HUES6 (cell line): ENCODE data around the gene AP3S2.
"Not testable (repeated sequence)": the region's sequence is repeated elsewhere in the genome, so short reads cannot be mapped to it uniquely, and the experiment has no call there.

ENCODE experiments used
- H3K27ac ChIP-seq: 2 replicates; pipeline ENCODE4 v1.7.0; 2013; ENCODE audit warnings: low read depth, mild to moderate bottlenecking, low read length, inconsistent platforms
- H3K27me3 ChIP-seq: 2 replicates; pipeline ENCODE4 v1.6.1; 2013; ENCODE audit warnings: low read length; ENCODE audit not compliant: control insufficient read depth, insufficient read depth
- H3K36me3 ChIP-seq: 2 replicates; pipeline ENCODE4 v1.6.1; 2013; ENCODE audit warnings: low read length; ENCODE audit not compliant: control insufficient read depth, insufficient read depth
- H3K4me1 ChIP-seq: 2 replicates; pipeline ENCODE4 v1.6.1; 2013; ENCODE audit warnings: low read length; ENCODE audit not compliant: control insufficient read depth, insufficient read depth
- H3K4me3 ChIP-seq: 2 replicates; pipeline ENCODE4 v1.5.1; 2013; ENCODE audit warnings: low read depth, low read length
- H3K9ac ChIP-seq: one replicate; pipeline ENCODE4 v1.6.1; 2013; ENCODE audit warnings: mild to moderate bottlenecking, low read length
- H3K9me3 ChIP-seq: 2 replicates; pipeline ENCODE4 v1.6.1; 2013; ENCODE audit warnings: low read depth, low read length; ENCODE audit not compliant: control insufficient read depth, insufficient read depth

Gene AP3S2

GRCh38 chr15:89903015-89903857 lies 9.4 kb upstream of the AP3S2 start:
- Histone ChIP-seq H3K9ac (no peak overlapping the region), H3K27me3 (no peaks in the 10 kb centered on the region), H3K4me3 (no peak overlapping the region), H3K4me1 (no peaks in the 10 kb centered on the region), H3K36me3 (no peaks in the 10 kb centered on the region), H3K9me3 (no peaks in the 10 kb centered on the region), H3K27ac (no peak overlapping the region)

- Histone ChIP-seq H3K36me3 (no peaks in the 10 kb centered on the region), H3K27me3 (no peaks in the 10 kb centered on the region), H3K9ac (no peak overlapping the region), H3K4me1 (no peaks in the 10 kb centered on the region), H3K27ac (no peak overlapping the region), H3K4me3 (no peak overlapping the region), H3K9me3 (no peaks in the 10 kb centered on the region)
Measured at GRCh38 chr15:89900849-89901248, 7.1 kb upstream of the AP3S2 start.

DNA sequence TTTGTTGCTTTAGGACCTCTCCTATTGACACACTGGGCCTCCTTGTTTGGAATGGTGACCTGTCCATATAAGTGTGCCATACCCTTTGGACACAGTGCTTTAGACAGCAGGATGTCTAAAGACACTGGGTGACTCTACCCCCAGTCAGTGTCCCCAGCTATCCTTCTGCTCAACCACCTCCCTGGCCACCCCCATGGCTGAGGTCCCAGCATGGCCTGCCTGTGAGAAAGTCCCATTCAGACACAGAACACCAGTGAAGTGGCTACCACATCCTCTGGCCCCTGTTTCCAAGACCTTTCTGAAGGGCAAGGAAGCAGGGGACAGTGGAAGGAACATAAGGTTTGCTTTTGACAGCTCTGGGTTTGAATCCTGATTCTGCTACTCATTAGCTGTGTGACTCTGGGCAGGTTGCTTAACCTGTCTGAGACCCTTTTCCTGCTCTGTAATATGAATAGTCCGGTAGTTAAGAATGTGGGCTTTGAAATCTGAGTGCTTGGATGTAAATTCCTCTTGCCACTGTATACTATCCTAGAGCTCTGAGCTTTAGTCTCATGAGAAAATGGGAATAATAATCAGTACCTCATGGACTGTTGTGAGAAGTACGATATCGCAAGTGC lies 6.3 kb upstream of the AP3S2 start:
- no peaks in the 10 kb centered on the region for H3K9me3 ChIP-seq

GRCh38 chr15:89899295-89899945 lies 5.6 kb upstream of the AP3S2 start:
- no peaks in the 10 kb centered on the region for H3K4me1 ChIP-seq
- H3K9me3 ChIP-seq: no peaks in the 10 kb centered on the region
- no peak overlapping the region for H3K9ac ChIP-seq
- no peak overlapping the region for H3K4me3 ChIP-seq
- H3K27ac ChIP-seq: no peak overlapping the region
- no peaks in the 10 kb centered on the region for H3K27me3 ChIP-seq
- no peaks in the 10 kb centered on the region for H3K36me3 ChIP-seq

More for the DNA sequence above, 6.3 kb upstream of the AP3S2 start:
- H3K27ac ChIP-seq: no peak overlapping the region
- no peak overlapping the region for H3K9ac ChIP-seq
- no peaks in the 10 kb centered on the region for H3K27me3 ChIP-seq
- no peak overlapping the region for H3K4me3 ChIP-seq
- H3K36me3 ChIP-seq: no peaks in the 10 kb centered on the region
- no peaks in the 10 kb centered on the region for H3K4me1 ChIP-seq

- Histone ChIP-seq H3K27me3 (no peaks in the 10 kb centered on the region), H3K27ac (no peak overlapping the region), H3K4me1 (no peaks in the 10 kb centered on the region), H3K36me3 (no peaks in the 10 kb centered on the region), H3K9ac (no peak overlapping the region), H3K4me3 (no peak overlapping the region), H3K9me3 (no peaks in the 10 kb centered on the region)
Measured at GRCh38 chr15:89898614-89899294, 5.0 kb upstream of the AP3S2 start.

DNA sequence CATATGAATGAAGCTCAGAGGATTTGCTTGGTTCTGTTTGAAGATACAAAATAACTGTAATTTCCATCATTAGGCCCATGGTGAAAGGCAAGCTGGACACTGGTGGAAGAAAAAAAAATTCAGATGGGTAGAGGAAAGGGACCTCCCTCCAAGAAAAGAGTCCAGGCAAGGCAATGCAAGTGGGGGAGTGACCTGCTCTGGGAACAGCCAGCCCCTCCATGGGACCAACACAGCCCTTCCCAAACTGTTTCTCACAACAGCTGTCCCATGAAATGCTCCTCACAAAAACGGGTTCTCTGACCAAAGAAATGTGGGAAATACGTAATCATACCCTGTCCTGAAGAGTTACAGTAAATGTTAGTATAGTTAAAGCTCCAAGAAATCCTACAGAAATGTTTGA lies 4.4 kb upstream of the AP3S2 start:
- H3K4me3 ChIP-seq: no peak overlapping the region
- H3K9me3 ChIP-seq: no peaks in the 10 kb centered on the region
- H3K27me3 ChIP-seq: no peaks in the 10 kb centered on the region
- H3K4me1 ChIP-seq: no peaks in the 10 kb centered on the region
- no peak overlapping the region for H3K27ac ChIP-seq
- no peaks in the 10 kb centered on the region for H3K36me3 ChIP-seq
- H3K9ac ChIP-seq: no peak overlapping the region

DNA sequence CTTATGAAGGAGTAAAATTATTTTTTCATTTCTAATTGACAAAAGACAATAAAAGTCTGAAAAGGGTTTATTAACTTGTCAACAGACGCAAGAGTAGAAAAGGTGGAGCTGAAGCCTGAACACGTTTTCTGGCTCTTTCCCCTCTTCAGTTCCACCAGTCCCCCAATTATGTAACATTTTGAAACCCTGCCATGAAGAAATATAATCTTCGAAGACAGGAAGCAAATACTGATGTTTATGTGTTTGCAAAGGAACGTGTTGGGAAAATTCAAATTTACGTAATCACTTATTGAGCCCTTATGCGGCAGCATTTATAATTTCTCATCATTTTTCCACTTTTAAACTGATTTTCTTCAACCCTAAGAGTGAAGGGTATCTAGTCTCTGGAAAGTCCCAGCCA lies 767 bp downstream of the AP3S2 start:
- Histone ChIP-seq H3K9me3 (no peaks in the 10 kb centered on the region), H3K4me3 (peak overlapping the region; percentile 96), H3K9ac (peak overlapping the region; percentile 96), H3K27me3 (no peaks in the 10 kb centered on the region), H3K36me3 (peaks cover 11% of the 10 kb centered on the region), H3K27ac (peak overlapping the region; percentile 66; the same call in 1 of the 2 replicates), H3K4me1 (0 out of 2 replicates have a peak, but pooled peaks cover 4% of the 10 kb centered on the region)

- Histone ChIP-seq H3K4me3 (no peak overlapping the region), H3K9me3 (no peaks in the 10 kb centered on the region), H3K36me3 (peaks cover 38% of the 10 kb centered on the region), H3K4me1 (0 out of 2 replicates have a peak, but pooled peaks cover 4% of the 10 kb centered on the region), H3K27me3 (no peaks in the 10 kb centered on the region), H3K9ac (no peak overlapping the region), H3K27ac (no peak overlapping the region)
Measured at GRCh38 chr15:89888214-89888804, 5.5 kb downstream of the AP3S2 start.

GRCh38 chr15:89885611-89886010 lies 8.2 kb downstream of the AP3S2 start:
- H3K4me1 ChIP-seq: no peaks in the 10 kb centered on the region
- peaks cover 51% of the 10 kb centered on the region for H3K36me3 ChIP-seq
- no peaks in the 10 kb centered on the region for H3K27me3 ChIP-seq
- H3K27ac ChIP-seq: no peak overlapping the region
- no peak overlapping the region for H3K9ac ChIP-seq
- no peaks in the 10 kb centered on the region for H3K9me3 ChIP-seq
- H3K4me3 ChIP-seq: no peak overlapping the region

- H3K4me1 ChIP-seq, H3K4me3 ChIP-seq, H3K9me3 ChIP-seq, H3K27me3 ChIP-seq, H3K27ac ChIP-seq, H3K9ac ChIP-seq: not testable (repeated sequence)
- peaks cover 52% of the 10 kb centered on the region for H3K36me3 ChIP-seq
Measured at GRCh38 chr15:89885179-89885578, 8.6 kb downstream of the AP3S2 start.
